ENCODE results near the gene PTPRR.
"Not testable (repeated sequence)": the region's sequence is repeated elsewhere in the genome, so short reads cannot be mapped to it uniquely, and the experiment has no call there.

The PTPRR gene

DNA sequence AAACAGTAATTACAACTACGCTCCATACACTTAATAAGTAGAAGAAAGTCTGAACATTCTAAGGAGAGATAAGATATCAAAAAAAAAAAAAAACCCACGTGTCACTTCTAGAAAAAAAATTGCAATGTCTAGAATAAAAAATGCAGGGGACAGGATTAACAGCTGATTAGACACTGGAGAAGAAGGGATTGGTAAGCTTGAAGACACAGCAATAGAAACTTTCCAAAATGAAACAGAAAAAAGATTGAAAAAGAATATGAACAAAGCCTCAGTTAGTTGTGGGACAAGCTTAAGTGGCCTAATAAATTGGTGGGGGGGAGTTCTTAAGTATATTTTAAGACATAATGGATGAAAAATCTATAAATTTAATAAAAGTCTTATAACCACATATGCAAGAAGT, 105.5 kb downstream of the PTPRR start:
- DNase-seq (ENCODE audit: low read depth), result no peak
- TF ChIP-seq MYC (IDR thresholded peaks at IDR 0.05; ENCODE audit: low read depth, low read length) (no peak), POLR2A (IDR thresholded peaks at IDR 0.05; ENCODE audit: extremely low read depth, insufficient read length) (no peak)
- TF ChIP-seq, protein P1, sequence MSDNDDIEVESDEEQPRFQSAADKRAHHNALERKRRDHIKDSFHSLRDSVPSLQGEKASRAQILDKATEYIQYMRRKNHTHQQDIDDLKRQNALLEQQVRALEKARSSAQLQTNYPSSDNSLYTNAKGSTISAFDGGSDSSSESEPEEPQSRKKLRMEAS (IDR thresholded peaks at IDR 0.05; ENCODE audit: low read depth, low read length), result no peak
- TF ChIP-seq, protein P2, sequence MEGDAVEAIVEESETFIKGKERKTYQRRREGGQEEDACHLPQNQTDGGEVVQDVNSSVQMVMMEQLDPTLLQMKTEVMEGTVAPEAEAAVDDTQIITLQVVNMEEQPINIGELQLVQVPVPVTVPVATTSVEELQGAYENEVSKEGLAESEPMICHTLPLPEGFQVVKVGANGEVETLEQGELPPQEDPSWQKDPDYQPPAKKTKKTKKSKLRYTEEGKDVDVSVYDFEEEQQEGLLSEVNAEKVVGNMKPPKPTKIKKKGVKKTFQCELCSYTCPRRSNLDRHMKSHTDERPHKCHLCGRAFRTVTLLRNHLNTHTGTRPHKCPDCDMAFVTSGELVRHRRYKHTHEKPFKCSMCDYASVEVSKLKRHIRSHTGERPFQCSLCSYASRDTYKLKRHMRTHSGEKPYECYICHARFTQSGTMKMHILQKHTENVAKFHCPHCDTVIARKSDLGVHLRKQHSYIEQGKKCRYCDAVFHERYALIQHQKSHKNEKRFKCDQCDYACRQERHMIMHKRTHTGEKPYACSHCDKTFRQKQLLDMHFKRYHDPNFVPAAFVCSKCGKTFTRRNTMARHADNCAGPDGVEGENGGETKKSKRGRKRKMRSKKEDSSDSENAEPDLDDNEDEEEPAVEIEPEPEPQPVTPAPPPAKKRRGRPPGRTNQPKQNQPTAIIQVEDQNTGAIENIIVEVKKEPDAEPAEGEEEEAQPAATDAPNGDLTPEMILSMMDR (IDR thresholded peaks at IDR 0.05; ENCODE audit: low read depth, low read length), result no peak
- no peak overlapping the region for H3K4me3 ChIP-seq (ENCODE audit: low read depth, low read length)

DNA sequence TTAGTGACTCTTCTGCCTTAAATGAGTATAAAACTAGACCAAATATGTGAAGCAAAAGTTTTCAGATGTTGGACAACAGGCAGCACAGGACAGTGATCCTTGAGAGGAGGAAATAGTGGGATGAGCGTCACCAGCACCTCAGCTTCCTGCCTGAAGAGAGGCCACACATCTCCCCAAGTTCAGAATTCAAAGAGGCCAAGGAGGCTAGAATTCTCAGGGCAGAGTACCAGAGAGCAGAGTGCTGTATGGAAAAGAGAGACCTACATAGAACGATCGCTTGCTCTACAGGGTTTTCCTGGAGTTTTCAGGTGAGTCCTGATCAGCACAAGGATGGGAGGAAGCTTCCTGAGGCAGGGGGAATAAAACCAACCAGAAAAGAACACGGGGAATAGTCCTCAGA, 107.0 kb downstream of the PTPRR start:
- H3K4me3 ChIP-seq (ENCODE audit: low read depth, low read length), result no peak overlapping the region
- no peak for TF ChIP-seq MYC (IDR thresholded peaks at IDR 0.05; ENCODE audit: low read depth, low read length)
- no peak for TF ChIP-seq POLR2A (IDR thresholded peaks at IDR 0.05; ENCODE audit: extremely low read depth, insufficient read length)
- TF ChIP-seq, protein P2 (IDR thresholded peaks at IDR 0.05; ENCODE audit: low read depth, low read length), result no peak
- TF ChIP-seq, protein P1 (IDR thresholded peaks at IDR 0.05; ENCODE audit: low read depth, low read length), result no peak
- DNase-seq (ENCODE audit: low read depth), result no peak

DNA sequence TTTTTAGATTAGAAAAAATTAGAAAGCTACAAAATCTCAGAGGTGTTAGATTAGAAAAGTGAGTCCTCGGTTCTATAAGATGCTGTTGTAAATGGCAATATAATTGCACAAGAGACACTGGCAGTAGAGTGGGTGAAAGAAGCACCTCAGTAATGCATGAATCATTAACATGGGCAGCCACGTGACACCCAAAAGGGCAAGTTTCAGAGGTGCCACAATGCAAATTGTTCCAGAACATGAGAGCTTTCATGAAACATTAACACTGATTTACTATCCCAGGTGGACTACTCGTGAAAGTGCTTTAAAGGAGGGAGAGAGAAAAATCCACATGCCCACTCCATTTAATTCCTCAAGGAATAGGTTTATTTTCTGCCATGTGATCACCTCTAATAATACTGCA, 108.4 kb downstream of the PTPRR start:
- no peak for DNase-seq (ENCODE audit: low read depth)
- H3K4me3 ChIP-seq (ENCODE audit: low read depth, low read length), result no peak overlapping the region
- TF ChIP-seq MYC (IDR thresholded peaks at IDR 0.05; ENCODE audit: low read depth, low read length), result no peak

DNA sequence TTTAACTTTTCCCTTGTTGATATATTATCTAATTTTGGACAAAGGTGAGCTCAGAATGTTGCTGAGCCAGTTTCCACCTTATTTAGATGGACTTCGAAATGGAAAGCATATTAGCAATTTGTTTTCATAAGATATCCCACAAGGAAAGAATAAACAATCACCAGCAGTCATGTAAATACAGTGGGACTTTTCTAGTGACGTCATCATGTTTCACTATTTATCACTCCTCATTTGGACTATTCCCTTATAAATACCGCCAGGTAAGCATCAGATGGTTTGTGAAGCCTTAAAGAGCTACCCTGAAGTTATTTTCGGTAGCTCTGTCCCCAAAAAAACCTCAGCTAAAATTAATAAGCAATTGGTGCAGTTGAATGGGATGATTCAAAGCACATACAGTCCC, 110.7 kb downstream of the PTPRR start:
- no peak for DNase-seq (ENCODE audit: low read depth)
- TF ChIP-seq POLR2A (IDR thresholded peaks at IDR 0.05; ENCODE audit: extremely low read depth, insufficient read length) (no peak), MYC (IDR thresholded peaks at IDR 0.05; ENCODE audit: low read depth, low read length) (no peak)
- TF ChIP-seq, protein P2 (IDR thresholded peaks at IDR 0.05; ENCODE audit: low read depth, low read length), result no peak
- H3K4me3 ChIP-seq (ENCODE audit: low read depth, low read length), result no peak overlapping the region

DNA sequence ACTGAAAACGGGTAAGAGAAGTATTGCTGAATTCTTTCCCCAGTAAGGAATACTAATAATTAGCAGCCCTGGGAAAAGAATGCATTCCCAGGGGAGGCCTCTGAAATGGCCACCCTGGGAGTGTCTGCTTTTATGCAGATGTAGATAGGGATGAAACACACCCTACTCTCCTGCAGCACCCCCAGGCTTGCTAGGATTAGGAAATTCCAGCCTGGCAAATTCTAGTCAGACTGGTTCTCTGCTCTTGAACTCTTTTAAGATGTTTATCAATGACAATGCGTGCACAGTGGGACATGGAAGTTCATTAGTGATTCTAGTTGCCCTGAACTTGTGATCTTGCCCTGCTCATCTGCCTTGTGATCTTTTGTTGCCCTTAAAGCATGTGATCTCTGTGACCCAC, 112.5 kb downstream of the PTPRR start:
- not testable (repeated sequence) for H3K4me3 ChIP-seq (ENCODE audit: low read depth, low read length); DNase-seq (ENCODE audit: low read depth)

DNA sequence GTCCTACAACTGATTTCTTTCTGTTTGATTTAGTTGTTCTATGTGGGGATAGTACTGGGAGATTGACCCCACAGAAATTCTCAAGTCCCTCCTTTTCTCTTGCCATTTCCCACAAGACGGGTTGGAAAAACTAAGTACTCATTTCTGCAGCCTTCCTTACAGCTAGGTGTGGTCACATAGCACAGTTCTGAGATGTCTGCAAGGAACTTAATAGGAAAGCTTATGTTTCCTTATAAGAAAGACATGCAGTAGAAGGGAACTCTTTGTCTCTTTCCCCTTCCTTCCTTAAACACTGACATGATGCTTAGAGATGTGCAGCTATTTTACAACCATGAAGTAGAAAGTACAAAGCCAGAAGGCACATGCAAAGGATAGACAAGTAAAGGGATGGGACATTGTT, 113.7 kb downstream of the PTPRR start:
- no peak overlapping the region for H3K4me3 ChIP-seq (ENCODE audit: low read depth, low read length)
- no peak for DNase-seq (ENCODE audit: low read depth)
- TF ChIP-seq POLR2A (IDR thresholded peaks at IDR 0.05; ENCODE audit: extremely low read depth, insufficient read length), result no peak
- TF ChIP-seq, protein P2 (IDR thresholded peaks at IDR 0.05; ENCODE audit: low read depth, low read length), result no peak
- no peak for TF ChIP-seq MYC (IDR thresholded peaks at IDR 0.05; ENCODE audit: low read depth, low read length)
- TF ChIP-seq, protein P1 (IDR thresholded peaks at IDR 0.05; ENCODE audit: low read depth, low read length), result no peak

DNA sequence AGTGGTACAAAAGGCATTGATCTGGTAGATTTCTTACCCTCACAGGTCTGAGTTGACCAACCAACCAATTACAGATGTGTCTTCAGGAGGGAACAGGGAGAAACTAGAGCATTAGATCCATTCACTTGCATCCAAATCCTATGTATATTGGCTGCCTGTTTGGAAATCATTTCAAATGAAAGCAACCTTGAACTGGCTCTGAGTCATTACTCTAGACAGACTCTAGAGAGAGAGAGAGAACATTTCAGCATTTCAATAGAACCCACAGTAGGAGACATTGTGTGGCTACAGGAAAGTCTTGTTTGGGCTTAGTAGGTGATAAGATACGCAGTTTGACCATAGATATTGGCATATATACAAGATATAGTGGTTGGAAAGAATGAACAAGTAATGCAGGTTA, 114.5 kb downstream of the PTPRR start:
- H3K4me3 ChIP-seq (ENCODE audit: low read depth, low read length), result no peak overlapping the region
- TF ChIP-seq POLR2A (IDR thresholded peaks at IDR 0.05; ENCODE audit: extremely low read depth, insufficient read length), result no peak
- no peak for TF ChIP-seq MYC (IDR thresholded peaks at IDR 0.05; ENCODE audit: low read depth, low read length)
- TF ChIP-seq, protein P1 (IDR thresholded peaks at IDR 0.05; ENCODE audit: low read depth, low read length), result no peak
- TF ChIP-seq, protein P2 (IDR thresholded peaks at IDR 0.05; ENCODE audit: low read depth, low read length), result no peak
- DNase-seq (ENCODE audit: low read depth), result no peak
